NT2/D1 (cell line): ENCODE results near the gene SV2B.
A peak's percentile ranks its signal among the peaks of the same experiment; 100 is the strongest.

Source experiments
- DNase-seq: peaks from one replicate; pipeline ENCODE4 v3.0.0-alpha.2; 2011; ENCODE audit warnings: low read depth, low spot score
- H3K27me3 ChIP-seq: 2 replicates; pipeline ENCODE4 v1.6.0; 2011; ENCODE audit warnings: mild to moderate bottlenecking; ENCODE audit not compliant: insufficient read length, insufficient read depth
- H3K36me3 ChIP-seq: 2 replicates; pipeline ENCODE4 v1.6.1; 2011; ENCODE audit warnings: mild to moderate bottlenecking, low read length, mixed read lengths; ENCODE audit not compliant: insufficient read depth, insufficient read length
- H3K4me1 ChIP-seq: 2 replicates; pipeline ENCODE4 v1.5.1; 2011; ENCODE audit not compliant: insufficient read depth, insufficient read length
- H3K4me3 ChIP-seq: 2 replicates; pipeline ENCODE4 v1.5.1; 2011; ENCODE audit warnings: low read depth; ENCODE audit not compliant: insufficient read length
- H3K9ac ChIP-seq: 2 replicates; pipeline ENCODE4 v1.6.0; 2011; ENCODE audit warnings: low read depth; ENCODE audit not compliant: insufficient read length
- H3K9me3 ChIP-seq: 2 replicates; pipeline ENCODE4 v1.5.1; 2011; ENCODE audit warnings: mild to moderate bottlenecking, low read length; ENCODE audit not compliant: insufficient read depth
- SUZ12 ChIP-seq: IDR thresholded peaks from 2 replicates; pipeline ENCODE4 v1.6.1; 2011; ENCODE audit not compliant: insufficient read length, insufficient read depth; ENCODE audit errors: extremely low read depth
- YY1 ChIP-seq: IDR thresholded peaks from 2 replicates; pipeline ENCODE4 v1.6.1; 2011; ENCODE audit not compliant: insufficient read length, insufficient read depth
- ZNF274 ChIP-seq: IDR thresholded peaks from 2 replicates; pipeline ENCODE4 v1.6.1; 2011; ENCODE audit warnings: mild to moderate bottlenecking, low read depth, low read length

SV2B gene

DNA sequence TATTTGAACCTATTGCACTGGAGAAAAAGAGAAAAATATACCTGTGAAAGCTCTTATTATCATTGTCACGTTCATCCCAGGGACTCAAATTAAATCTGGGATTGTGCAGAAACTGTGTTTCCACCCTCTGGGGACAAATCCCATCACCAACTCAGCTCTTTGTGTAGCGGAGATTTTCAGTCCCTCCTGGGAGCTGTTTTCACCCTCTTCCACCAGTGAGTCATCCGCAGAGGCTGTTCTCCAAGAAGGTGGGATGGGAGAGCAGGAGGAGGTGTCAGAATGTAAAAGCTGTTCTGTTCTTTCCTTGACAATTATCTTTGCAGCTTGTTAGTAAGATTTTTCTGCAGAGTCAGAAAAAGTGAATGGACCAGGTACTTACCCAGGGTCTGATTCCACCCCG lies 28.0 kb downstream of the SV2B start:
- Histone ChIP-seq H3K4me1 (peaks cover 3% of the 10 kb centered on the region), H3K36me3 (no peaks in the 10 kb centered on the region), H3K4me3 (no peak overlapping the region), H3K27me3 (no peaks in the 10 kb centered on the region), H3K9me3 (no peaks in the 10 kb centered on the region; the same call in 1 of the 2 replicates), H3K9ac (no peak overlapping the region)
- TF ChIP-seq YY1 (no peak), SUZ12 (no peak), ZNF274 (no peak)
- DNase-seq = no peak

GRCh38 chr15:91129436-91129835 lies 29.4 kb downstream of the SV2B start:
- no peak overlapping the region for H3K9ac ChIP-seq
- no peaks in the 10 kb centered on the region; the same call in 1 of the 2 replicates for H3K9me3 ChIP-seq
- H3K27me3 ChIP-seq = no peaks in the 10 kb centered on the region
- H3K4me1 ChIP-seq = peaks cover 3% of the 10 kb centered on the region
- H3K36me3 ChIP-seq = no peaks in the 10 kb centered on the region
- TF ChIP-seq YY1 (no peak), SUZ12 (no peak), ZNF274 (no peak)
- DNase-seq = no peak
- no peak overlapping the region for H3K4me3 ChIP-seq

GRCh38 chr15:91132079-91132478 lies 32.0 kb downstream of the SV2B start:
- DNase-seq = no peak
- Histone ChIP-seq H3K27me3 (no peaks in the 10 kb centered on the region), H3K9me3 (no peaks in the 10 kb centered on the region; the same call in 1 of the 2 replicates), H3K9ac (no peak overlapping the region), H3K36me3 (no peaks in the 10 kb centered on the region), H3K4me3 (no peak overlapping the region), H3K4me1 (peaks cover 3% of the 10 kb centered on the region)
- no peak for TF ChIP-seq SUZ12
- no peak for TF ChIP-seq YY1
- no peak for TF ChIP-seq ZNF274

GRCh38 chr15:91133511-91133910 lies 33.5 kb downstream of the SV2B start:
- Histone ChIP-seq H3K36me3 (no peaks in the 10 kb centered on the region), H3K4me3 (no peak overlapping the region), H3K9ac (no peak overlapping the region), H3K4me1 (peaks cover 3% of the 10 kb centered on the region), H3K27me3 (no peaks in the 10 kb centered on the region), H3K9me3 (no peaks in the 10 kb centered on the region; the same call in 1 of the 2 replicates)
- DNase-seq = peak; percentile 22
- no peak for TF ChIP-seq ZNF274
- no peak for TF ChIP-seq SUZ12
- no peak for TF ChIP-seq YY1

DNA sequence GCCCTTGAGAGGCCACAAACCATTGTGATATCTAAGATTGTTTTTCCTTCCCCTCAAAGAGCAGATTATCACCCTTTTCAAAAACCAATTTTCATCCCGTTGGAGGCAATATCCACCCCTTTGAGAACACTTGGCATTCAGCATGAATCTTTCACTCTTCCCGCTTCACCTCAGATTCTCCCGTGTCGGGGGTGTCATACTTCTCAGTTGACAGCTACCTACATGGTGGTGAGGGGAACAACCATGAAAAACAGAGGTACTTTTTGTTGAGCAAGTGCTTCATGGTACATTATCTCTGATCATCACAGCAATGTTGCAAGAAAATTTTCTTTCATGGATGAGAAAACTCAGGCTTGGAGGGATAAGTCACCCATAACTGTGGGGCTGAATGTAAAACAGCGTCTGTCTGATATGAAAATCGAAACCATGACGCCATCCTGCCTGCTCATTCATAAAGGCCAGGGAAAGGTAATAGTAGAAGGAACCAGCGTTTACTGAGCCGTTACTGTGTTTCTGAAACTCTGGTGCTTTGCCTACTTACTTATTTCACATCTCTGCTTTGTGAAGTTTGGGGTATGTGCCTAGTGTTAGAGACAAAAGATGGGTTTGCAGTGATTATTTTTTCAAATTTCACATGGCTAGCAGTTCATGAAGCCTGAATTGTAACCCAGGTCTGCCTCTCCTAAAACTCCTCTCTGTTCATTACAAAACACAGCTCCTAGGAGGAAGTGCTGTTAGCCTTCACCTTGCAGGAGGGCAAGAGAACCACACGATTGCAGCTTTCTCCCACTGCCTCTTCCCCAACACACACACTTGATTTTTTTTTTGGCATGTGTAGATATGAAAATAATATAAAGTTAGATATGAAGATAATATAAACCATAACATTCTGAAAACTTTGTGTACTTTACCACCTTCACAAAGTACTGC lies 35.4 kb downstream of the SV2B start:
- no peak overlapping the region for H3K4me3 ChIP-seq
- H3K9me3 ChIP-seq = no peaks in the 10 kb centered on the region
- no peaks in the 10 kb centered on the region for H3K36me3 ChIP-seq
- no peaks in the 10 kb centered on the region for H3K27me3 ChIP-seq
- TF ChIP-seq YY1 (no peak), ZNF274 (no peak), SUZ12 (no peak)
- no peak overlapping the region for H3K9ac ChIP-seq
- DNase-seq = no peak
- H3K4me1 ChIP-seq = no peaks in the 10 kb centered on the region

DNA sequence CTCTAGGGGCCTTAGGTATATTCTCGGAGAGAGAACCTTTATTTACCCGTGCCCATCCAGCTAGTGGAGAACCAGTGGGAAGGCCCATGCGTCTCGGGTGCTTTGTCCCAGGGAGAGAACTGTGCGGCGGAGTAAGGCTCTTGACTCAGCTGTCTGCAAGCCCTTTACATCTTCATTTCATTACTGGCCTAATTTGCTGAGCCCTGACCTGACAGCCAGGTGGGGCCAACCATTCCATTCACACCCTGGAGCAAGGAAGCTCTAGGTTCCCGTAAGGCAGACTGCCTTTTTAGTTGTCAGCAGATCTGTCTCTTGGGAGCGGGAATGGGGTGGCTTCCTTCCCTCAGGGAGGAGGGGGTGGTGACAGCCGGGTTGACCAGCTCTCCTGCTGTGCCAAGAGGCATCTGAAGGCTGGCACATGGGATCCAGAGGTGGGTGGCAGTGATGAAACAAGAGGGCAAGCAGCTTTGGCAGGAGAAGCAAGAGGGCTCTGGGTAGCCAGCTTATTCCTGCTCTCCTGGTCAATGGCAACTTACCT lies 36.4 kb downstream of the SV2B start:
- no peaks in the 10 kb centered on the region for H3K9me3 ChIP-seq
- H3K9ac ChIP-seq = no peak overlapping the region
- TF ChIP-seq SUZ12 (no peak), ZNF274 (no peak), YY1 (no peak)
- H3K27me3 ChIP-seq = no peaks in the 10 kb centered on the region
- DNase-seq = no peak
- no peaks in the 10 kb centered on the region for H3K4me1 ChIP-seq
- H3K4me3 ChIP-seq = no peak overlapping the region
- H3K36me3 ChIP-seq = no peaks in the 10 kb centered on the region

- Histone ChIP-seq H3K9me3 (no peaks in the 10 kb centered on the region), H3K27me3 (no peaks in the 10 kb centered on the region), H3K4me3 (no peak overlapping the region), H3K4me1 (peaks cover 2% of the 10 kb centered on the region), H3K9ac (no peak overlapping the region), H3K36me3 (no peaks in the 10 kb centered on the region)
- no peak for DNase-seq
- no peak for TF ChIP-seq SUZ12
- no peak for TF ChIP-seq ZNF274
- no peak for TF ChIP-seq YY1
These were observed 40.5 kb downstream of the SV2B start for GRCh38 chr15:91140601-91141000.

DNA sequence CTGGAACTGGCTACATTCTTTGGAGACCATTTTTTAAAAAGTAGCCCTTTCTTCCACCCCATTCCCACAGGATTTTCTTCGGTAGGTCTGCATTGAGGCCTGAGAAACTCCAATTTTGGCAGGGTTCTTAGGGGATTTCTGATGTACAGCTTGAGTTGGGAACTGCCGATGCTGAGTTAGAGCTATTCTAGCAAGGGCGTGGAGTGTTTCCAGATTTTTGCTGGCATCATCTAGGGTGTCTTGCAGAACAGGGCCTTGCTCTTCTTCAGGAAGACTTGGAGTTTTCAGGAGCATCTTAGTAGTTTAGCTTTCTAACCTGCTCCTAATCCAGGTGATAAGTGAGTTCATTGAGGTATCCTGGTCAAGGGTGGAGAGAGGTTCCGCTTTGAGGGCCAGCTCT lies 41.0 kb downstream of the SV2B start:
- TF ChIP-seq SUZ12 = no peak
- no peak for TF ChIP-seq YY1
- TF ChIP-seq ZNF274 = no peak
- Histone ChIP-seq H3K9ac (no peak overlapping the region), H3K4me1 (peaks cover 2% of the 10 kb centered on the region), H3K4me3 (no peak overlapping the region), H3K9me3 (no peaks in the 10 kb centered on the region), H3K27me3 (no peaks in the 10 kb centered on the region), H3K36me3 (no peaks in the 10 kb centered on the region)
- no peak for DNase-seq
